ENCODE data around the gene SLC7A7. TPM values are rescaled to one million over a fixed set of nuclear protein-coding genes. Genes with fewer than 3 reads are reported as not detected.
A peak's percentile ranks its signal among the peaks of the same experiment; 100 is the strongest.

Gene SLC7A7
- total and polyA plus RNA-seq, 2 of the 13 experiments (the other 11 are each of a cell fraction or from before 2014, with no cell fraction given) = 0.13 to 0.63 TPM

- TF ChIP-seq ZNF24 (IDR thresholded peaks at IDR 0.05) = no peak
- TF ChIP-seq, protein P1, sequence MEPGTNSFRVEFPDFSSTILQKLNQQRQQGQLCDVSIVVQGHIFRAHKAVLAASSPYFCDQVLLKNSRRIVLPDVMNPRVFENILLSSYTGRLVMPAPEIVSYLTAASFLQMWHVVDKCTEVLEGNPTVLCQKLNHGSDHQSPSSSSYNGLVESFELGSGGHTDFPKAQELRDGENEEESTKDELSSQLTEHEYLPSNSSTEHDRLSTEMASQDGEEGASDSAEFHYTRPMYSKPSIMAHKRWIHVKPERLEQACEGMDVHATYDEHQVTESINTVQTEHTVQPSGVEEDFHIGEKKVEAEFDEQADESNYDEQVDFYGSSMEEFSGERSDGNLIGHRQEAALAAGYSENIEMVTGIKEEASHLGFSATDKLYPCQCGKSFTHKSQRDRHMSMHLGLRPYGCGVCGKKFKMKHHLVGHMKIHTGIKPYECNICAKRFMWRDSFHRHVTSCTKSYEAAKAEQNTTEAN (CRISPR knock-in tag; conservative IDR thresholded peaks at IDR 0.05) = no peak
- TF ChIP-seq RCOR2 (CRISPR knock-in tag; IDR thresholded peaks at IDR 0.05) = 0 out of 2 replicates have a peak, but pooled peaks have one; percentile 41
- peak; percentile 32; the same call in 1 of the 2 replicates for TF ChIP-seq HBP1 (CRISPR knock-in tag; IDR thresholded peaks at IDR 0.05; ENCODE audit: low read depth)
- TF ChIP-seq MBD4 (IDR thresholded peaks at IDR 0.05; ENCODE audit: borderline replicate concordance, low read length) = no peak
- no peak for TF ChIP-seq ZNF446 (CRISPR knock-in tag; IDR thresholded peaks at IDR 0.05)
- TF ChIP-seq WIZ (CRISPR knock-in tag; IDR thresholded peaks at IDR 0.05) = no peak
- TF ChIP-seq SNAI1 (CRISPR knock-in tag; IDR thresholded peaks at IDR 0.05; ENCODE audit: borderline replicate concordance) = no peak
- TF ChIP-seq, protein P2, sequence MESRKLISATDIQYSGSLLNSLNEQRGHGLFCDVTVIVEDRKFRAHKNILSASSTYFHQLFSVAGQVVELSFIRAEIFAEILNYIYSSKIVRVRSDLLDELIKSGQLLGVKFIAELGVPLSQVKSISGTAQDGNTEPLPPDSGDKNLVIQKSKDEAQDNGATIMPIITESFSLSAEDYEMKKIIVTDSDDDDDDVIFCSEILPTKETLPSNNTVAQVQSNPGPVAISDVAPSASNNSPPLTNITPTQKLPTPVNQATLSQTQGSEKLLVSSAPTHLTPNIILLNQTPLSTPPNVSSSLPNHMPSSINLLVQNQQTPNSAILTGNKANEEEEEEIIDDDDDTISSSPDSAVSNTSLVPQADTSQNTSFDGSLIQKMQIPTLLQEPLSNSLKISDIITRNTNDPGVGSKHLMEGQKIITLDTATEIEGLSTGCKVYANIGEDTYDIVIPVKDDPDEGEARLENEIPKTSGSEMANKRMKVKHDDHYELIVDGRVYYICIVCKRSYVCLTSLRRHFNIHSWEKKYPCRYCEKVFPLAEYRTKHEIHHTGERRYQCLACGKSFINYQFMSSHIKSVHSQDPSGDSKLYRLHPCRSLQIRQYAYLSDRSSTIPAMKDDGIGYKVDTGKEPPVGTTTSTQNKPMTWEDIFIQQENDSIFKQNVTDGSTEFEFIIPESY (CRISPR knock-in tag; IDR thresholded peaks at IDR 0.05) = no peak
- no peak for TF ChIP-seq SNRNP70 (IDR thresholded peaks at IDR 0.05; ENCODE audit: low read depth, low read length)
- TF ChIP-seq ZNF792 (CRISPR knock-in tag; IDR thresholded peaks at IDR 0.05) = no peak
- TF ChIP-seq SP4 (CRISPR knock-in tag; IDR thresholded peaks at IDR 0.05) = no peak
- TF ChIP-seq NR2C2 (CRISPR knock-in tag; IDR thresholded peaks at IDR 0.05; ENCODE audit: borderline replicate concordance) = no peak
- no peak for TF ChIP-seq KMT2B (CRISPR knock-in tag; IDR thresholded peaks at IDR 0.05)
- TF ChIP-seq SRF (IDR thresholded peaks at IDR 0.05; ENCODE audit: low read depth, low read length) = no peak
- TF ChIP-seq PITX1 (CRISPR knock-in tag; IDR thresholded peaks at IDR 0.05) = no peak; the same call in 1 of the 2 replicates
- TF ChIP-seq HNRNPLL (IDR thresholded peaks at IDR 0.05; ENCODE audit: low read depth, low read length, poor library complexity, severe bottlenecking) = no peak
- TF ChIP-seq KAT2B (IDR thresholded peaks at IDR 0.05; ENCODE audit: borderline replicate concordance, low read depth, low read length) = no peak
- TF ChIP-seq, protein P3, sequence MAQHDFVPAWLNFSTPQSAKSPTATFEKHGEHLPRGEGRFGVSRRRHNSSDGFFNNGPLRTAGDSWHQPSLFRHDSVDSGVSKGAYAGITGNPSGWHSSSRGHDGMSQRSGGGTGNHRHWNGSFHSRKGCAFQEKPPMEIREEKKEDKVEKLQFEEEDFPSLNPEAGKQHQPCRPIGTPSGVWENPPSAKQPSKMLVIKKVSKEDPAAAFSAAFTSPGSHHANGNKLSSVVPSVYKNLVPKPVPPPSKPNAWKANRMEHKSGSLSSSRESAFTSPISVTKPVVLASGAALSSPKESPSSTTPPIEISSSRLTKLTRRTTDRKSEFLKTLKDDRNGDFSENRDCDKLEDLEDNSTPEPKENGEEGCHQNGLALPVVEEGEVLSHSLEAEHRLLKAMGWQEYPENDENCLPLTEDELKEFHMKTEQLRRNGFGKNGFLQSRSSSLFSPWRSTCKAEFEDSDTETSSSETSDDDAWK (CRISPR knock-in tag; IDR thresholded peaks at IDR 0.05) = no peak
- TF ChIP-seq, protein P4, sequence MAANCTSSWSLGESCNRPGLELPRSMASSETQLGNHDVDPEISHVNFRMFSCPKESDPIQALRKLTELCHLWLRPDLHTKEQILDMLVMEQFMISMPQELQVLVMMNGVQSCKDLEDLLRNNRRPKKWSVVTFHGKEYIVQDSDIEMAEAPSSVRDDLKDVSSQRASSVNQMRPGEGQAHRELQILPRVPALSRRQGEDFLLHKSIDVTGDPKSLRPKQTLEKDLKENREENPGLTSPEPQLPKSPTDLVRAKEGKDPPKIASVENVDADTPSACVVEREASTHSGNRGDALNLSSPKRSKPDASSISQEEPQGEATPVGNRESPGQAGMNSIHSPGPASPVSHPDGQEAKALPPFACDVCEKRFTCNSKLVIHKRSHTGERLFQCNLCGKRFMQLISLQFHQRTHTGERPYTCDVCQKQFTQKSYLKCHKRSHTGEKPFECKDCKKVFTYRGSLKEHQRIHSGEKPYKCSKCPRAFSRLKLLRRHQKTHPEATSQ (CRISPR knock-in tag; IDR thresholded peaks at IDR 0.05; ENCODE audit: borderline replicate concordance) = no peak
- no peak for TF ChIP-seq ZMYM3 (CRISPR knock-in tag; IDR thresholded peaks at IDR 0.05)
- no peak for TF ChIP-seq TEAD2 (CRISPR knock-in tag; IDR thresholded peaks at IDR 0.05)
- no peak; the same call in 1 of the 2 replicates for TF ChIP-seq ZNF253 (CRISPR knock-in tag; IDR thresholded peaks at IDR 0.05; ENCODE audit: borderline replicate concordance)
Measured at GRCh38 chr14:22819151-22819988, 4.1 kb upstream of the SLC7A7 start (continued).

Data from HepG2 (cell line).